ENCODE measurements around the gene TMEM132D.

- TF ChIP-seq GATA2 (IDR thresholded peaks at IDR 0.05; ENCODE audit: low read depth, low read length) (no peak), GATA3 (IDR thresholded peaks at IDR 0.05; ENCODE audit: low read depth, low read length) (no peak)
These were observed 113.5 kb downstream of the TMEM132D start for GRCh38 chr12:129790331-129790730.
